GM19372 (cell line): ENCODE data around the gene BOD1L2.

Experiments
- ATAC-seq: cut with Tn5 transposase; IDR thresholded peaks from one replicate; pipeline ENCODE4 v1.9.1; 2021; ENCODE audit warnings: mild to moderate bottlenecking, low read depth, moderate library complexity; ENCODE audit not compliant: unreplicated experiment

The BOD1L2 gene

GRCh38 chr18:57149531-57149930, 2.6 kb downstream of the BOD1L2 start:
- no peak for ATAC-seq

- ATAC-seq: no peak
Observed at GRCh38 chr18:57150081-57150480, 3.2 kb downstream of the BOD1L2 start.

- no peak for ATAC-seq
Observed at GRCh38 chr18:57150828-57151227, 3.9 kb downstream of the BOD1L2 start.

GRCh38 chr18:57154191-57154830, 7.4 kb downstream of the BOD1L2 start:
- no peak for ATAC-seq

- no peak for ATAC-seq
Observed at GRCh38 chr18:57164401-57164800, 17.5 kb downstream of the BOD1L2 start.

- ATAC-seq: no peak
Observed at GRCh38 chr18:57167617-57168308, 20.9 kb downstream of the BOD1L2 start.

GRCh38 chr18:57171026-57171425, 24.1 kb downstream of the BOD1L2 start:
- ATAC-seq: no peak

GRCh38 chr18:57175532-57175931, 28.6 kb downstream of the BOD1L2 start:
- ATAC-seq: no peak

- no peak for ATAC-seq
Observed at GRCh38 chr18:57185434-57185833, 38.5 kb downstream of the BOD1L2 start.

GRCh38 chr18:57188851-57189557, 42.1 kb downstream of the BOD1L2 start:
- no peak for ATAC-seq

GRCh38 chr18:57190026-57190425, 43.1 kb downstream of the BOD1L2 start:
- no peak for ATAC-seq

GRCh38 chr18:57194070-57194469, 47.2 kb downstream of the BOD1L2 start:
- ATAC-seq: no peak

GRCh38 chr18:57194622-57195021, 47.7 kb downstream of the BOD1L2 start:
- no peak for ATAC-seq

GRCh38 chr18:57195341-57195740, 48.5 kb downstream of the BOD1L2 start:
- no peak for ATAC-seq

- no peak for ATAC-seq
Observed at GRCh38 chr18:57197261-57197660, 50.4 kb downstream of the BOD1L2 start.

- no peak for ATAC-seq
Observed at GRCh38 chr18:57198073-57198472, 51.2 kb downstream of the BOD1L2 start.
